HL-60 (cell line): Measurements from ENCODE around the gene ZNF280D.

Source experiments
- DNase-seq, 2 experiments: peaks; one replicate each; pipeline ENCODE4 v3.0.0-alpha.2; 2010 to 2020; ENCODE audit warnings: low read depth in 1 of 2, low spot score in 1 of 2
- H3K27ac ChIP-seq: fragments of 250-450 bp; sonication (Bioruptor Pico); replicated peaks from 2 replicates; pipeline ENCODE4 v1.5.1; 2020; ENCODE audit warnings: mild to moderate bottlenecking, moderate library complexity
- H3K27me3 ChIP-seq: fragments of 250-450 bp; sonication (Bioruptor Pico); 2 replicates; pipeline ENCODE4 v1.5.1; 2021; ENCODE audit warnings: mild to moderate bottlenecking, moderate library complexity; ENCODE audit not compliant: insufficient read depth, poor library complexity, severe bottlenecking
- H3K4me3 ChIP-seq: replicated peaks from 2 replicates; pipeline ENCODE4 v1.5.1; 2011; ENCODE audit warnings: mild to moderate bottlenecking, control low read depth, low read length; ENCODE audit not compliant: insufficient read depth
- CTCF ChIP-seq: IDR thresholded peaks from one replicate; pipeline ENCODE4 v1.5.1; 2011; ENCODE audit warnings: low read length, control low read depth, inconsistent platforms; ENCODE audit not compliant: insufficient read depth
- GABPA ChIP-seq: IDR thresholded peaks from 2 replicates; pipeline ENCODE4 v1.6.1; 2012; ENCODE audit warnings: low read depth
- POLR2AphosphoS5 ChIP-seq: IDR thresholded peaks from 2 replicates; pipeline ENCODE4 v1.6.1; 2012; ENCODE audit warnings: low read depth
- REST ChIP-seq: IDR thresholded peaks from 2 replicates; pipeline ENCODE4 v1.6.1; 2012; ENCODE audit warnings: low read depth; ENCODE audit not compliant: insufficient replicate concordance
- SPI1 ChIP-seq: IDR thresholded peaks from 2 replicates; pipeline ENCODE4 v1.6.1; 2012; ENCODE audit warnings: low read depth, mild to moderate bottlenecking, borderline replicate concordance

Gene ZNF280D

GRCh38 chr15:56616551-56616950 lies 116.8 kb downstream of the ZNF280D start:
- H3K27ac ChIP-seq: no peak overlapping the region
- no peak overlapping the region for H3K4me3 ChIP-seq

GRCh38 chr15:56613811-56614210 lies 119.5 kb downstream of the ZNF280D start:
- no peak overlapping the region for H3K4me3 ChIP-seq
- H3K27me3 ChIP-seq: no peaks in the 10 kb centered on the region
- TF ChIP-seq POLR2AphosphoS5 (no peak), REST (no peak), CTCF (no peak), SPI1 (no peak), GABPA (no peak)
- no peak for DNase-seq
- H3K27ac ChIP-seq: no peak overlapping the region

More at GRCh38 chr15:56616551-56616950, 116.8 kb downstream of the ZNF280D start:
- TF ChIP-seq SPI1: no peak
- no peak for TF ChIP-seq POLR2AphosphoS5
- no peak for TF ChIP-seq REST
- no peak for TF ChIP-seq CTCF
- TF ChIP-seq GABPA: no peak
- no peak for DNase-seq
- H3K27me3 ChIP-seq: no peaks in the 10 kb centered on the region

- H3K4me3 ChIP-seq: no peak overlapping the region
- no peak for DNase-seq
Observed at GRCh38 chr15:56608993-56609392, 124.3 kb downstream of the ZNF280D start.

More at GRCh38 chr15:56608993-56609392, 124.3 kb downstream of the ZNF280D start:
- no peaks in the 10 kb centered on the region for H3K27me3 ChIP-seq
- TF ChIP-seq REST: no peak
- no peak for TF ChIP-seq SPI1
- no peak for TF ChIP-seq POLR2AphosphoS5
- TF ChIP-seq GABPA: no peak
- no peak for TF ChIP-seq CTCF
- H3K27ac ChIP-seq: no peak overlapping the region
